Neural cell (in vitro differentiated cells): Measurements from ENCODE around the gene ZBTB9. TPM values are rescaled to one million over a fixed set of nuclear protein-coding genes. Genes with fewer than 3 reads are reported as not detected.
"Not testable (repeated sequence)": the region's sequence is repeated elsewhere in the genome, so short reads cannot be mapped to it uniquely, and the experiment has no call there.

ENCODE experiments used
- H2AFZ ChIP-seq: fragments of 200-600, 300-800 bp; sonication (generic), shearing (Covaris generic); 2 replicates; pipeline ENCODE4 v1.6.0; 2014; ENCODE audit warnings: low read depth, mild to moderate bottlenecking, antibody characterized with exemption, low read length, moderate library complexity
- H3F3A ChIP-seq: fragments of 200-600 bp; shearing (Covaris generic); 2 replicates; pipeline ENCODE4 v1.6.1; 2016; ENCODE audit warnings: mild to moderate bottlenecking, moderate library complexity, mixed read lengths, antibody characterized with exemption, low read length; ENCODE audit not compliant: insufficient read depth, poor library complexity, severe bottlenecking
- H3K27ac ChIP-seq: fragments of 200-600, 300-800 bp; sonication (generic), shearing (Covaris generic); 2 replicates; pipeline ENCODE4 v1.5.1; 2014; ENCODE audit warnings: mild to moderate bottlenecking, low read length, moderate library complexity
- H3K27me3 ChIP-seq: fragments of 300-800, 200-600 bp; sonication (generic), shearing (Covaris generic); 2 replicates; pipeline ENCODE4 v1.6.0; 2014; ENCODE audit warnings: mild to moderate bottlenecking, low read depth, low read length, moderate library complexity; ENCODE audit not compliant: insufficient read depth
- H3K36me3 ChIP-seq: fragments of 300-800, 200-600 bp; sonication (generic), shearing (Covaris generic); 2 replicates; pipeline ENCODE4 v1.5.1; 2014; ENCODE audit warnings: mild to moderate bottlenecking, antibody characterized with exemption, low read length, moderate library complexity; ENCODE audit not compliant: insufficient read depth
- H3K4me2 ChIP-seq: fragments of 300-800, 200-600 bp; sonication (generic), shearing (Covaris generic); 2 replicates; pipeline ENCODE4 v1.6.0; 2014; ENCODE audit warnings: mild to moderate bottlenecking, low read length
- H3K4me3 ChIP-seq: fragments of 300-800, 200-600 bp; sonication (generic), shearing (Covaris generic); 2 replicates; pipeline ENCODE4 v1.5.1; 2014; ENCODE audit warnings: mild to moderate bottlenecking, low read length, moderate library complexity
- H3K79me2 ChIP-seq: fragments of 200-600 bp; shearing (Covaris generic); replicated peaks from 2 replicates; pipeline ENCODE4 v1.6.0; 2014; ENCODE audit warnings: mild to moderate bottlenecking, low read length, moderate library complexity; ENCODE audit not compliant: insufficient read depth
- H3K9ac ChIP-seq: fragments of 300-800, 200-600 bp; sonication (generic), shearing (Covaris generic); 2 replicates; pipeline ENCODE4 v1.6.1; 2016; ENCODE audit warnings: mild to moderate bottlenecking, low read length, mixed read lengths
- H3K9me2 ChIP-seq: fragments of 200-600 bp; shearing (Covaris generic); 2 replicates; pipeline ENCODE4 v1.6.1; 2016; ENCODE audit warnings: mild to moderate bottlenecking, low read length, mixed read lengths; ENCODE audit not compliant: insufficient read depth
- H3K9me3 ChIP-seq: fragments of 200-600, 300-800 bp; sonication (generic), shearing (Covaris generic); 2 replicates; pipeline ENCODE4 v1.6.1; 2016; ENCODE audit warnings: mild to moderate bottlenecking, mixed run types, low read length, moderate library complexity, mixed read lengths
- H4K20me1 ChIP-seq: fragments of 200-600 bp; shearing (Covaris generic); 2 replicates; pipeline ENCODE4 v1.6.1; 2016; ENCODE audit warnings: mild to moderate bottlenecking, mixed run types; ENCODE audit not compliant: insufficient read depth
- CTCF ChIP-seq: fragments of 450-650 bp; IDR thresholded peaks from 2 replicates; pipeline ENCODE4 v1.5.1; 2014; ENCODE audit warnings: antibody characterized with exemption, mild to moderate bottlenecking, moderate library complexity; ENCODE audit not compliant: poor library complexity, severe bottlenecking
- EP300 ChIP-seq: fragments of 450-650 bp; conservative IDR thresholded peaks from 2 replicates; pipeline ENCODE4 v1.6.1; 2014; ENCODE audit warnings: antibody characterized with exemption, mild to moderate bottlenecking, moderate library complexity; ENCODE audit not compliant: poor library complexity, severe bottlenecking
- EZH2 ChIP-seq: fragments of 200-600, 300-800 bp; shearing (Covaris generic), sonication (generic); IDR thresholded peaks from 2 replicates; pipeline ENCODE4 v1.6.1; 2014; ENCODE audit warnings: antibody characterized with exemption, low read length, borderline replicate concordance, mild to moderate bottlenecking; ENCODE audit not compliant: insufficient read depth, poor library complexity, severe bottlenecking
- MXI1 ChIP-seq: fragments of 450-650 bp; conservative IDR thresholded peaks from 2 replicates; pipeline ENCODE4 v1.6.1; 2014; ENCODE audit warnings: antibody characterized with exemption, mild to moderate bottlenecking; ENCODE audit not compliant: poor library complexity, severe bottlenecking
- POLR2AphosphoS5 ChIP-seq: IDR thresholded peaks from 2 replicates; pipeline ENCODE4 v1.6.1; 2012
- RAD21 ChIP-seq: fragments of 450-650 bp; conservative IDR thresholded peaks from 2 replicates; pipeline ENCODE4 v1.6.1; 2014; ENCODE audit warnings: antibody characterized with exemption, mild to moderate bottlenecking, moderate library complexity
- REST ChIP-seq: IDR thresholded peaks from 2 replicates; pipeline ENCODE4 v1.6.1; 2012; ENCODE audit warnings: borderline replicate concordance
- SMC3 ChIP-seq: fragments of 450-650 bp; conservative IDR thresholded peaks from 2 replicates; pipeline ENCODE4 v1.6.1; 2014; ENCODE audit warnings: antibody characterized with exemption, mild to moderate bottlenecking, moderate library complexity; ENCODE audit not compliant: poor library complexity
- TAF1 ChIP-seq: IDR thresholded peaks from 2 replicates; pipeline ENCODE4 v1.6.1; 2012; ENCODE audit warnings: low read depth
- polyA plus RNA-seq: library from polyadenylated mRNA; depleted of rRNA; stranded (reverse); fragments of >200 nt; gene quantifications from 2 replicates; pipeline ENCODE4 v1.2.3, GENCODE V29; 2014

The ZBTB9 gene
- polyA plus RNA-seq, 1 donor from 2014 or later, result 7.7 TPM

DNA sequence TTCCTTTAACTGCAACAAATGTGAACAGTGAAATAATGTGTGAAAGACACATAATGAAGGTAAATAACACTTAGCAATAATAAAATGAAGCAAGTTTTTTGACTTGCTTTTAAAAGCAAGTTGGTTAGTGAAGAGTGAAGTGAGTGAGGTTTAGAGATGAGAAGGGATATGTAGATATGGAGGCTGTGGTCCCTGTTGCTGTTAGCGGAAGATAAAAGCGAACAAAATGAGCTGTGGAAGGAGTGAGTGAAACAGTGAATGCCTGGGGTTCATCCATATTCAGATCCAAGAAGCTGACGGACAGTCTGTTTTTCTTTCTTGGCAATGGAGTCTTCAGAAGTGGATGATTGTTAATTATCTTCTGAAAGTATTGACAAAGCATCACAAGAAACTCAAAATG, 23.5 kb downstream of the ZBTB9 start:
- H3K36me3 ChIP-seq, result no peaks in the 10 kb centered on the region
- H4K20me1 ChIP-seq, result no peaks in the 10 kb centered on the region
- no peaks in the 10 kb centered on the region for H3K9me2 ChIP-seq
- no peak overlapping the region for H3K4me2 ChIP-seq
- no peaks in the 10 kb centered on the region for H3K79me2 ChIP-seq
- no peaks in the 10 kb centered on the region for H3K27me3 ChIP-seq
- H3K4me3 ChIP-seq, result no peak overlapping the region
- H3F3A ChIP-seq, result no peaks in the 10 kb centered on the region
- no peak overlapping the region for H3K9ac ChIP-seq
- no peaks in the 10 kb centered on the region for H3K9me3 ChIP-seq
- TF ChIP-seq RAD21, result no peak
- TF ChIP-seq SMC3, result no peak
- no peak for TF ChIP-seq POLR2AphosphoS5
- TF ChIP-seq EZH2, result no peak
- no peak for TF ChIP-seq MXI1
- no peak for TF ChIP-seq REST
- TF ChIP-seq EP300, result no peak
- no peak for TF ChIP-seq CTCF
- TF ChIP-seq TAF1, result no peak
- H2AFZ ChIP-seq, result no peak overlapping the region
- H3K27ac ChIP-seq, result no peak overlapping the region

- Histone ChIP-seq H4K20me1 (no peaks in the 10 kb centered on the region), H2AFZ (no peak overlapping the region), H3K4me2 (no peak overlapping the region), H3K9me2 (no peaks in the 10 kb centered on the region), H3K9ac (no peak overlapping the region), H3K27ac (no peak overlapping the region), H3K9me3 (no peaks in the 10 kb centered on the region), H3F3A (no peaks in the 10 kb centered on the region), H3K4me3 (no peak overlapping the region), H3K36me3 (no peaks in the 10 kb centered on the region), H3K79me2 (no peaks in the 10 kb centered on the region), H3K27me3 (no peaks in the 10 kb centered on the region)
- TF ChIP-seq CTCF (no peak), RAD21 (no peak), SMC3 (no peak), EZH2 (no peak), EP300 (no peak), POLR2AphosphoS5 (no peak), REST (no peak), MXI1 (no peak), TAF1 (no peak)
Observed at GRCh38 chr6:33481192-33481591, 26.8 kb downstream of the ZBTB9 start.

- H4K20me1 ChIP-seq, H3K9me3 ChIP-seq, H3K27me3 ChIP-seq, H3K36me3 ChIP-seq, H3K4me3 ChIP-seq, H3K9ac ChIP-seq, H3K9me2 ChIP-seq, H3K79me2 ChIP-seq, H3K27ac ChIP-seq, H3F3A ChIP-seq, H3K4me2 ChIP-seq, H2AFZ ChIP-seq: not testable (repeated sequence)
Observed at GRCh38 chr6:33482620-33483019, 28.2 kb downstream of the ZBTB9 start.
